HepG2 (cell line): Measurements from ENCODE around the gene RPS5. TPM values are rescaled to one million over a fixed set of nuclear protein-coding genes. Genes with fewer than 3 reads are reported as not detected.

Experiments used
- ARNT2 ChIP-seq: sonication (generic); formaldehyde crosslinking; IDR thresholded peaks from 2 replicates; pipeline ENCODE4 v1.8.0; 2022; ENCODE audit warnings: mild to moderate bottlenecking, low read depth, missing genetic modification reagents, moderate library complexity
- BCL6 ChIP-seq: IDR thresholded peaks from 2 replicates; pipeline ENCODE4 v1.6.1; 2016; ENCODE audit warnings: missing genetic modification reagents, missing compliant biosample characterization
- DPF2 ChIP-seq: sonication (generic); formaldehyde crosslinking; IDR thresholded peaks from 2 replicates; pipeline ENCODE4 v1.4.0; 2020; ENCODE audit warnings: mild to moderate bottlenecking, low read depth, missing genetic modification reagents, borderline replicate concordance
- GABPA ChIP-seq, 2 experiments: IDR thresholded peaks; 2 replicates each; pipeline ENCODE4 v1.6.1; 2011 to 2016; ENCODE audit warnings: low read depth in 2 of 2, low read length in 1 of 2, missing biosample characterization in 1 of 2, missing genetic modification characterization in 1 of 2
- GATAD2A ChIP-seq: IDR thresholded peaks from 2 replicates; pipeline ENCODE4 v1.6.1; 2016
- HIVEP1 ChIP-seq: sonication (generic); formaldehyde crosslinking; IDR thresholded peaks from 2 replicates; pipeline ENCODE4 v1.4.0; 2020; ENCODE audit warnings: mild to moderate bottlenecking, missing genetic modification reagents
- HNF4A ChIP-seq: sonication (generic); formaldehyde crosslinking; IDR thresholded peaks from 2 replicates; pipeline ENCODE4 v1.4.0; 2020; ENCODE audit warnings: missing genetic modification reagents
- NR2F2 ChIP-seq: IDR thresholded peaks from 2 replicates; pipeline ENCODE4 v1.6.1; 2012; ENCODE audit warnings: low read depth, inconsistent platforms, borderline replicate concordance
- ONECUT2 ChIP-seq: sonication (generic); formaldehyde crosslinking; IDR thresholded peaks from 2 replicates; pipeline ENCODE4 v1.4.0; 2020; ENCODE audit warnings: missing genetic modification reagents
- RXRA ChIP-seq: sonication (generic); formaldehyde crosslinking; IDR thresholded peaks from 2 replicates; pipeline ENCODE4 v1.5.1; 2020; ENCODE audit warnings: missing genetic modification reagents
- TEAD3 ChIP-seq: optimal IDR thresholded peaks from 2 replicates; pipeline ENCODE3; 2016; ENCODE audit warnings: borderline replicate concordance
- ZNF180 ChIP-seq: sonication (generic); formaldehyde crosslinking; IDR thresholded peaks from 2 replicates; pipeline ENCODE4 v1.4.0; 2020; ENCODE audit warnings: low read depth, missing genetic modification reagents, borderline replicate concordance
- ZNF274 ChIP-seq: sonication (generic); formaldehyde crosslinking; IDR thresholded peaks from 2 replicates; pipeline ENCODE4 v1.5.1; 2020; ENCODE audit warnings: mild to moderate bottlenecking, missing genetic modification reagents
- ZSCAN21 ChIP-seq: sonication (generic); formaldehyde crosslinking; IDR thresholded peaks from 2 replicates; pipeline ENCODE4 v1.8.0; 2022; ENCODE audit warnings: mild to moderate bottlenecking, missing genetic modification reagents, moderate library complexity, borderline replicate concordance
- polyA plus RNA-seq, 8 experiments: library from polyadenylated mRNA; depleted of rRNA in 3 of 8; stranded (reverse) in 7 of 8; unstranded in 1 of 8; fragments of >200 nt; fragmentation: Illumina TruSeq in 4 of 8; extraction: Trizol in 4 of 8; gene quantifications; 2 replicates each; pipeline versions ENCODE4 v1.2.1 to v1.2.3, GENCODE V29; 2011 to 2016; ENCODE audit warnings: low read depth in 4 of 8, missing spikeins in 1 of 8, mixed read lengths in 1 of 8; ENCODE audit not compliant: insufficient read depth in 1 of 8
- total RNA-seq, 5 experiments: library from RNA; depleted of rRNA; stranded (reverse); fragments of >200 nt; fragmentation: Illumina TruSeq; extraction: Trizol; gene quantifications; 2 replicates each; pipeline ENCODE4 v1.2.3, GENCODE V29; 2016; ENCODE audit warnings: low read depth in 1 of 5
- TF ChIP-seq, protein P1 (sequence below): IDR thresholded peaks from 2 replicates; pipeline ENCODE4 v1.6.1; 2012; ENCODE audit warnings: low read depth, low read length, improper control_type of control experiment
- TF ChIP-seq, protein P2 (sequence below): sonication (generic); formaldehyde crosslinking; IDR thresholded peaks from 2 replicates; pipeline ENCODE4 v1.4.0; 2020; ENCODE audit warnings: mild to moderate bottlenecking, missing genetic modification reagents
- TF ChIP-seq, protein P3 (sequence below): sonication (generic); formaldehyde crosslinking; IDR thresholded peaks from 2 replicates; pipeline ENCODE4 v1.4.0; 2020; ENCODE audit warnings: missing genetic modification reagents
- TF ChIP-seq, protein P4 (sequence below): sonication (generic); formaldehyde crosslinking; IDR thresholded peaks from 2 replicates; pipeline ENCODE4 v1.4.0; 2020; ENCODE audit warnings: missing genetic modification reagents, borderline replicate concordance

Gene RPS5
- total and polyA plus RNA-seq, 2 of the 13 experiments (the other 11 are each of a cell fraction or from before 2014, with no cell fraction given) = 1,544 to 4,408 TPM

DNA sequence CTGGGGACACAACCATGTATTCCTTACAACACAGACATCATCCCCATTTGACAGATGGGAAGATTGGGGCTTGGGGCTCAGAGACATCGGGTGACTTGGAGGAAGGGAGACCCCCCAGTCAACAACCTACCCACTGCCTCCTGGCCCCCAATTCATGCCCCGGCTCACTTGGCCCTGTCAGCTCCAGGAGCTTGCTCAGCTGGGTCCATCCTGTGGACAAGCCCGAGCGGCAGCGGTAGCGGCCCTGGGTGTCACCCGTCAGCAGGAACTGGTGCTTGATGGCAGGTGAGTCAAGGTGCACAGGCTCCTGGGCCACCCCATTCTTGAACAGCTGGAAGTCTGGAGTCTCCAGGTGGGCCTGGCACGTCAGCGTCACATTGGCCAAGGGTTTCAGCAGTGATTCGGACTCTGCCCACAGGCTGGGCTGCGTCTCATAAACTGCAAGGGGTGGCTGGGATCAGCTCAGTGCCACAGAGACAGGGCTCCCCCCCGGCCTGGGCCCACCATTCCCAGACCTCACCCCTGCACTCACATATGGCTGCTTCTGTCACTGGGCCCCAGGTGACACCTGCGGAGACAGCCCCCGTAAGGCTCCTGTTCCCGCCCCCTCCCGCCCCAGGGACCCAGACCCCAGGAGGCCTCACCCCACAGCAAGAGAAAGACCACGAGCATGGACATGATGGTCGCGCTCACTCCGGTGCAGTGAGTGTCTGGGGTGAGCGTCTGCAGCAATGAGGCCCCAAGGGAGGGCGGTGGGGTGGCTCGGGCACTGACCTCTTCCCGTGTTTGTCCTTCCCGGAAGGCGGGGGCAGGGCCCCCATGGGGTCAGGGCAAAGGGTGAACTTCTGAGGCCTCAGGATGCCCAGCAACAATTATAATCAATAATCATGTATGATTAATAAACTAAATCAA lies 34.1 kb upstream of the RPS5 start, which contains the start of gene A1BG (continued):
- TF ChIP-seq, protein P1, sequence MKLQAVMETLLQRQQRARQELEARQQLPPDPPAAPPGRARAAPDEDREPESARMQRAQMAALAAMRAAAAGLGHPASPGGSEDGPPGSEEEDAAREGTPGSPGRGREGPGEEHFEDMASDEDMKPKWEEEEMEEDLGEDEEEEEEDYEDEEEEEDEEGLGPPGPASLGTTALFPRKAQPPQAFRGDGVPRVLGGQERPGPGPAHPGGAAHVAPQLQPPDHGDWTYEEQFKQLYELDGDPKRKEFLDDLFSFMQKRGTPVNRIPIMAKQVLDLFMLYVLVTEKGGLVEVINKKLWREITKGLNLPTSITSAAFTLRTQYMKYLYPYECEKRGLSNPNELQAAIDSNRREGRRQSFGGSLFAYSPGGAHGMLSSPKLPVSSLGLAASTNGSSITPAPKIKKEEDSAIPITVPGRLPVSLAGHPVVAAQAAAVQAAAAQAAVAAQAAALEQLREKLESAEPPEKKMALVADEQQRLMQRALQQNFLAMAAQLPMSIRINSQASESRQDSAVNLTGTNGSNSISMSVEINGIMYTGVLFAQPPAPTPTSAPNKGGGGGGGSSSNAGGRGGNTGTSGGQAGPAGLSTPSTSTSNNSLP = peak; percentile 50; the same call in 1 of the 2 replicates
- peak; percentile 70 for TF ChIP-seq BCL6 (CRISPR knock-in tag)
- 0 out of 2 replicates have a peak, but pooled peaks have one; percentile 57 for TF ChIP-seq ONECUT2
- 0 out of 2 replicates have a peak, but pooled peaks have one; percentile 34 for TF ChIP-seq ARNT2
- peak; percentile 17; the same call in 1 of the 2 replicates for TF ChIP-seq ZNF274 (CRISPR knock-in tag)
- TF ChIP-seq HIVEP1 (CRISPR knock-in tag) = no peak
- TF ChIP-seq, protein P2, sequence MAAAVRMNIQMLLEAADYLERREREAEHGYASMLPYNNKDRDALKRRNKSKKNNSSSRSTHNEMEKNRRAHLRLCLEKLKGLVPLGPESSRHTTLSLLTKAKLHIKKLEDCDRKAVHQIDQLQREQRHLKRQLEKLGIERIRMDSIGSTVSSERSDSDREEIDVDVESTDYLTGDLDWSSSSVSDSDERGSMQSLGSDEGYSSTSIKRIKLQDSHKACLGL = 0 out of 2 replicates have a peak, but pooled peaks have one; percentile 7
- TF ChIP-seq DPF2 (CRISPR knock-in tag) = peak; percentile 46; the same call in 1 of the 2 replicates
- TF ChIP-seq, protein P3, sequence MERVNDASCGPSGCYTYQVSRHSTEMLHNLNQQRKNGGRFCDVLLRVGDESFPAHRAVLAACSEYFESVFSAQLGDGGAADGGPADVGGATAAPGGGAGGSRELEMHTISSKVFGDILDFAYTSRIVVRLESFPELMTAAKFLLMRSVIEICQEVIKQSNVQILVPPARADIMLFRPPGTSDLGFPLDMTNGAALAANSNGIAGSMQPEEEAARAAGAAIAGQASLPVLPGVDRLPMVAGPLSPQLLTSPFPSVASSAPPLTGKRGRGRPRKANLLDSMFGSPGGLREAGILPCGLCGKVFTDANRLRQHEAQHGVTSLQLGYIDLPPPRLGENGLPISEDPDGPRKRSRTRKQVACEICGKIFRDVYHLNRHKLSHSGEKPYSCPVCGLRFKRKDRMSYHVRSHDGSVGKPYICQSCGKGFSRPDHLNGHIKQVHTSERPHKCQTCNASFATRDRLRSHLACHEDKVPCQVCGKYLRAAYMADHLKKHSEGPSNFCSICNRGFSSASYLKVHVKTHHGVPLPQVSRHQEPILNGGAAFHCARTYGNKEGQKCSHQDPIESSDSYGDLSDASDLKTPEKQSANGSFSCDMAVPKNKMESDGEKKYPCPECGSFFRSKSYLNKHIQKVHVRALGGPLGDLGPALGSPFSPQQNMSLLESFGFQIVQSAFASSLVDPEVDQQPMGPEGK (CRISPR knock-in tag) = peak; percentile 95
- TF ChIP-seq NR2F2 = peak; percentile 90
- TF ChIP-seq HNF4A (CRISPR knock-in tag) = peak; percentile 80
- TF ChIP-seq GATAD2A (CRISPR knock-in tag) = peak; percentile 63
- 0 out of 2 replicates have a peak, but pooled peaks have one; percentile 18 for TF ChIP-seq ZSCAN21 (CRISPR knock-in tag)
- no peak for TF ChIP-seq GABPA (IDR thresholded peaks at IDR 0.05; ENCODE audit: low read depth, low read length)
- peak; percentile 54; the same call in 1 of the 2 replicates for TF ChIP-seq GABPA (CRISPR knock-in tag; IDR thresholded peaks at IDR 0.05; ENCODE audit: low read depth)
- TF ChIP-seq, protein P4, sequence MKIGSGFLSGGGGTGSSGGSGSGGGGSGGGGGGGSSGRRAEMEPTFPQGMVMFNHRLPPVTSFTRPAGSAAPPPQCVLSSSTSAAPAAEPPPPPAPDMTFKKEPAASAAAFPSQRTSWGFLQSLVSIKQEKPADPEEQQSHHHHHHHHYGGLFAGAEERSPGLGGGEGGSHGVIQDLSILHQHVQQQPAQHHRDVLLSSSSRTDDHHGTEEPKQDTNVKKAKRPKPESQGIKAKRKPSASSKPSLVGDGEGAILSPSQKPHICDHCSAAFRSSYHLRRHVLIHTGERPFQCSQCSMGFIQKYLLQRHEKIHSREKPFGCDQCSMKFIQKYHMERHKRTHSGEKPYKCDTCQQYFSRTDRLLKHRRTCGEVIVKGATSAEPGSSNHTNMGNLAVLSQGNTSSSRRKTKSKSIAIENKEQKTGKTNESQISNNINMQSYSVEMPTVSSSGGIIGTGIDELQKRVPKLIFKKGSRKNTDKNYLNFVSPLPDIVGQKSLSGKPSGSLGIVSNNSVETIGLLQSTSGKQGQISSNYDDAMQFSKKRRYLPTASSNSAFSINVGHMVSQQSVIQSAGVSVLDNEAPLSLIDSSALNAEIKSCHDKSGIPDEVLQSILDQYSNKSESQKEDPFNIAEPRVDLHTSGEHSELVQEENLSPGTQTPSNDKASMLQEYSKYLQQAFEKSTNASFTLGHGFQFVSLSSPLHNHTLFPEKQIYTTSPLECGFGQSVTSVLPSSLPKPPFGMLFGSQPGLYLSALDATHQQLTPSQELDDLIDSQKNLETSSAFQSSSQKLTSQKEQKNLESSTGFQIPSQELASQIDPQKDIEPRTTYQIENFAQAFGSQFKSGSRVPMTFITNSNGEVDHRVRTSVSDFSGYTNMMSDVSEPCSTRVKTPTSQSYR (CRISPR knock-in tag) = peak; percentile 86
- TF ChIP-seq RXRA (CRISPR knock-in tag) = peak; percentile 96
- no peak for TF ChIP-seq ZNF180 (CRISPR knock-in tag)
- peak; percentile 25 for TF ChIP-seq TEAD3 (CRISPR knock-in tag)
